ENCODE data around the gene WDR18. TPM values are rescaled to one million over a fixed set of nuclear protein-coding genes. Genes with fewer than 3 reads are reported as not detected.

The WDR18 gene
- polyA plus RNA-seq, 1 donor from 2014 or later = 64.9 TPM

DNA sequence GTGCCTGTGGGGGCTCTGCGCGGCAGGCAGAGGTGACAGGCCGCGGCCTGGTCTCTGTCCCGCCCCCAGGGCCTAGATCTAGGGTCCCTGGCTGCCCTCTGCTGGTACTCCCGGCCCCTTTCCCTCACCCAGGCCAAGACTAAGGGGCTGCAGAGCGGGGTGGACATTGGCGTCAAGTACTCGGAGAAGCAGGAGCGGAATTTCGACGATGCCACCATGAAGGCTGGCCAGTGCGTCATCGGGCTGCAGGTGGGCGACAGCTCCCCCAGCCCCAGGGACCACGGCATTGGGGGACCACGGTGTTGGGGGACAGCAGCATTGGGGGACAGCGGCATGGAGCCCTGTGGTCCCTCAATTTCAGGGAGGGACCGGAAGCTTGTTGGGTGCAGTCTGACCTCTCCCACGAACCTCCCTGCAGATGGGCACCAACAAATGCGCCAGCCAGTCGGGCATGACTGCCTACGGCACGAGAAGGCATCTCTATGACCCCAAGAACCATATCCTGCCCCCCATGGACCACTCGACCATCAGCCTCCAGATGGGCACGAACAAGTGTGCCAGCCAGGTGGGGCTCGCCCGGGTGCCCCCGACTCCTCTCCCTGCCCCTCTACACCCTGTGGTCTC, 52.0 kb downstream of the WDR18 start:
- Histone ChIP-seq H4K20me1 (ENCODE audit: insufficient read depth) (no peaks in the 10 kb centered on the region), H3K9me3 (ENCODE audit: low read length) (no peaks in the 10 kb centered on the region)
- TF ChIP-seq RAD21 (conservative IDR thresholded peaks at IDR 0.05) (no peak), TAF1 (IDR thresholded peaks at IDR 0.05; ENCODE audit: low read depth) (no peak), EZH2 (IDR thresholded peaks at IDR 0.05; ENCODE audit: borderline replicate concordance, insufficient read depth, low read length, poor library complexity, severe bottlenecking) (no peak), MXI1 (conservative IDR thresholded peaks at IDR 0.05; ENCODE audit: poor library complexity, severe bottlenecking) (no peak), SMC3 (conservative IDR thresholded peaks at IDR 0.05; ENCODE audit: poor library complexity) (no peak), EP300 (conservative IDR thresholded peaks at IDR 0.05; ENCODE audit: poor library complexity, severe bottlenecking) (no peak), POLR2AphosphoS5 (IDR thresholded peaks at IDR 0.05) (no peak)
- TF ChIP-seq, protein P1, sequence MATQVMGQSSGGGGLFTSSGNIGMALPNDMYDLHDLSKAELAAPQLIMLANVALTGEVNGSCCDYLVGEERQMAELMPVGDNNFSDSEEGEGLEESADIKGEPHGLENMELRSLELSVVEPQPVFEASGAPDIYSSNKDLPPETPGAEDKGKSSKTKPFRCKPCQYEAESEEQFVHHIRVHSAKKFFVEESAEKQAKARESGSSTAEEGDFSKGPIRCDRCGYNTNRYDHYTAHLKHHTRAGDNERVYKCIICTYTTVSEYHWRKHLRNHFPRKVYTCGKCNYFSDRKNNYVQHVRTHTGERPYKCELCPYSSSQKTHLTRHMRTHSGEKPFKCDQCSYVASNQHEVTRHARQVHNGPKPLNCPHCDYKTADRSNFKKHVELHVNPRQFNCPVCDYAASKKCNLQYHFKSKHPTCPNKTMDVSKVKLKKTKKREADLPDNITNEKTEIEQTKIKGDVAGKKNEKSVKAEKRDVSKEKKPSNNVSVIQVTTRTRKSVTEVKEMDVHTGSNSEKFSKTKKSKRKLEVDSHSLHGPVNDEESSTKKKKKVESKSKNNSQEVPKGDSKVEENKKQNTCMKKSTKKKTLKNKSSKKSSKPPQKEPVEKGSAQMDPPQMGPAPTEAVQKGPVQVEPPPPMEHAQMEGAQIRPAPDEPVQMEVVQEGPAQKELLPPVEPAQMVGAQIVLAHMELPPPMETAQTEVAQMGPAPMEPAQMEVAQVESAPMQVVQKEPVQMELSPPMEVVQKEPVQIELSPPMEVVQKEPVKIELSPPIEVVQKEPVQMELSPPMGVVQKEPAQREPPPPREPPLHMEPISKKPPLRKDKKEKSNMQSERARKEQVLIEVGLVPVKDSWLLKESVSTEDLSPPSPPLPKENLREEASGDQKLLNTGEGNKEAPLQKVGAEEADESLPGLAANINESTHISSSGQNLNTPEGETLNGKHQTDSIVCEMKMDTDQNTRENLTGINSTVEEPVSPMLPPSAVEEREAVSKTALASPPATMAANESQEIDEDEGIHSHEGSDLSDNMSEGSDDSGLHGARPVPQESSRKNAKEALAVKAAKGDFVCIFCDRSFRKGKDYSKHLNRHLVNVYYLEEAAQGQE (IDR thresholded peaks at IDR 0.05; ENCODE audit: borderline replicate concordance) = no peak
- TF ChIP-seq, protein P2, sequence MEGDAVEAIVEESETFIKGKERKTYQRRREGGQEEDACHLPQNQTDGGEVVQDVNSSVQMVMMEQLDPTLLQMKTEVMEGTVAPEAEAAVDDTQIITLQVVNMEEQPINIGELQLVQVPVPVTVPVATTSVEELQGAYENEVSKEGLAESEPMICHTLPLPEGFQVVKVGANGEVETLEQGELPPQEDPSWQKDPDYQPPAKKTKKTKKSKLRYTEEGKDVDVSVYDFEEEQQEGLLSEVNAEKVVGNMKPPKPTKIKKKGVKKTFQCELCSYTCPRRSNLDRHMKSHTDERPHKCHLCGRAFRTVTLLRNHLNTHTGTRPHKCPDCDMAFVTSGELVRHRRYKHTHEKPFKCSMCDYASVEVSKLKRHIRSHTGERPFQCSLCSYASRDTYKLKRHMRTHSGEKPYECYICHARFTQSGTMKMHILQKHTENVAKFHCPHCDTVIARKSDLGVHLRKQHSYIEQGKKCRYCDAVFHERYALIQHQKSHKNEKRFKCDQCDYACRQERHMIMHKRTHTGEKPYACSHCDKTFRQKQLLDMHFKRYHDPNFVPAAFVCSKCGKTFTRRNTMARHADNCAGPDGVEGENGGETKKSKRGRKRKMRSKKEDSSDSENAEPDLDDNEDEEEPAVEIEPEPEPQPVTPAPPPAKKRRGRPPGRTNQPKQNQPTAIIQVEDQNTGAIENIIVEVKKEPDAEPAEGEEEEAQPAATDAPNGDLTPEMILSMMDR (IDR thresholded peaks at IDR 0.05; ENCODE audit: poor library complexity, severe bottlenecking) = no peak

DNA sequence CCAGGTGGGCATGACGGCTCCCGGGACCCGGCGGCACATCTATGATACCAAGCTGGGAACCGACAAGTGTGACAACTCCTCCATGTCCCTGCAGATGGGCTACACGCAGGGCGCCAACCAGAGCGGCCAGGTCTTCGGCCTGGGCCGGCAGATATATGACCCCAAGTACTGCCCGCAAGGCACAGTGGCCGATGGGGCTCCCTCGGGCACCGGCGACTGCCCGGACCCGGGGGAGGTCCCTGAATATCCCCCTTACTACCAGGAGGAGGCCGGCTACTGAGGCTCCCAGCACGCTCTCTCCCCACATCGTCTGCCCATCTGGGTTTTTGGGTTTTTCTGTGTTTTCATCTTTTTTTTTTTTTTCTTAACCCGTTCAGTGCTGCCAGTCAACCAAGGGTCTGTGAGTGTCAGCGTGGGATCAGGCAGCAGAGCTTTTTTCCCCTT, 53.5 kb downstream of the WDR18 start:
- no peaks in the 10 kb centered on the region for H3K36me3 ChIP-seq (ENCODE audit: insufficient read depth, low read length)
- no peak overlapping the region for H2AFZ ChIP-seq (ENCODE audit: low read depth, low read length)
- no peaks in the 10 kb centered on the region for H3K9me2 ChIP-seq (ENCODE audit: insufficient read depth, low read length)
- H4K20me1 ChIP-seq (ENCODE audit: insufficient read depth) = no peaks in the 10 kb centered on the region
- H3K4me2 ChIP-seq (ENCODE audit: low read length) = no peak overlapping the region
- no peak overlapping the region for H3K9ac ChIP-seq (ENCODE audit: low read length)
- H3K27ac ChIP-seq (ENCODE audit: low read length) = no peak overlapping the region
- no peaks in the 10 kb centered on the region for H3K9me3 ChIP-seq (ENCODE audit: low read length)
- no peak overlapping the region for H3K4me3 ChIP-seq (ENCODE audit: low read length)
- no peaks in the 10 kb centered on the region for H3F3A ChIP-seq (ENCODE audit: insufficient read depth, low read length, poor library complexity, severe bottlenecking)
- H3K27me3 ChIP-seq (ENCODE audit: insufficient read depth, low read depth, low read length) = no peaks in the 10 kb centered on the region
- TF ChIP-seq, protein P2 (IDR thresholded peaks at IDR 0.05; ENCODE audit: poor library complexity, severe bottlenecking) = no peak
- TF ChIP-seq EZH2 (IDR thresholded peaks at IDR 0.05; ENCODE audit: borderline replicate concordance, insufficient read depth, low read length, poor library complexity, severe bottlenecking) (no peak), TAF1 (IDR thresholded peaks at IDR 0.05; ENCODE audit: low read depth) (no peak), POLR2AphosphoS5 (IDR thresholded peaks at IDR 0.05) (no peak), EP300 (conservative IDR thresholded peaks at IDR 0.05; ENCODE audit: poor library complexity, severe bottlenecking) (no peak), RAD21 (conservative IDR thresholded peaks at IDR 0.05) (no peak), MXI1 (conservative IDR thresholded peaks at IDR 0.05; ENCODE audit: poor library complexity, severe bottlenecking) (no peak), SMC3 (conservative IDR thresholded peaks at IDR 0.05; ENCODE audit: poor library complexity) (no peak)
- TF ChIP-seq, protein P1 (IDR thresholded peaks at IDR 0.05; ENCODE audit: borderline replicate concordance) = no peak
- H3K79me2 ChIP-seq (replicated peaks; ENCODE audit: insufficient read depth, low read length) = no peaks in the 10 kb centered on the region

More for the DNA sequence above, 52.0 kb downstream of the WDR18 start:
- Histone ChIP-seq H3K9me2 (ENCODE audit: insufficient read depth, low read length) (no peaks in the 10 kb centered on the region), H3F3A (ENCODE audit: insufficient read depth, low read length, poor library complexity, severe bottlenecking) (no peaks in the 10 kb centered on the region), H3K9ac (ENCODE audit: low read length) (no peak overlapping the region), H3K27me3 (ENCODE audit: insufficient read depth, low read depth, low read length) (no peaks in the 10 kb centered on the region), H3K4me3 (ENCODE audit: low read length) (no peak overlapping the region), H3K36me3 (ENCODE audit: insufficient read depth, low read length) (no peaks in the 10 kb centered on the region), H3K27ac (ENCODE audit: low read length) (no peak overlapping the region), H2AFZ (ENCODE audit: low read depth, low read length) (no peak overlapping the region), H3K79me2 (replicated peaks; ENCODE audit: insufficient read depth, low read length) (no peaks in the 10 kb centered on the region), H3K4me2 (ENCODE audit: low read length) (no peak overlapping the region)
